ENCODE data around the gene SLC12A3.

SLC12A3 gene

GRCh38 chr16:56864960-56865359 is at the start of gene SLC12A3:
Gene SLC12A3, plus strand, starts transcription at chr16:56865207. Its CDS starts 29 bp downstream, at chr16:56865236.
- no peak for DNase-seq (ENCODE audit: low read depth in 3 of 3)

GRCh38 chr16:56815721-56816120 is 49.3 kb upstream of the SLC12A3 start:
- no peak for DNase-seq (ENCODE audit: low read depth in 3 of 3)

- no peak for DNase-seq (ENCODE audit: low read depth in 3 of 3)
These were observed 48.0 kb upstream of the SLC12A3 start for GRCh38 chr16:56817056-56817455.

GRCh38 chr16:56817938-56818337 is 47.1 kb upstream of the SLC12A3 start:
- no peak for DNase-seq (ENCODE audit: low read depth in 3 of 3)

GRCh38 chr16:56823081-56823733 is 41.8 kb upstream of the SLC12A3 start:
- DNase-seq (ENCODE audit: low read depth in 3 of 3): no peak

- DNase-seq (ENCODE audit: low read depth in 3 of 3): no peak
These were observed 40.7 kb upstream of the SLC12A3 start for GRCh38 chr16:56824331-56824730.

- no peak for DNase-seq (ENCODE audit: low read depth in 3 of 3)
These were observed 40.2 kb upstream of the SLC12A3 start for GRCh38 chr16:56824804-56825203.

- DNase-seq (ENCODE audit: low read depth in 3 of 3): no peak
These were observed 39.2 kb upstream of the SLC12A3 start for GRCh38 chr16:56825826-56826225.

- no peak for DNase-seq (ENCODE audit: low read depth in 3 of 3)
These were observed 36.4 kb upstream of the SLC12A3 start for GRCh38 chr16:56828647-56829046.

GRCh38 chr16:56830669-56831068 is 34.3 kb upstream of the SLC12A3 start:
- DNase-seq (ENCODE audit: low read depth in 3 of 3): no peak

GRCh38 chr16:56832768-56833167 is 32.2 kb upstream of the SLC12A3 start:
- DNase-seq (ENCODE audit: low read depth in 3 of 3): no peak

- DNase-seq (ENCODE audit: low read depth in 3 of 3): no peak
These were observed 31.6 kb upstream of the SLC12A3 start for GRCh38 chr16:56833243-56833970.

- DNase-seq (ENCODE audit: low read depth in 3 of 3): no peak
These were observed 29.7 kb upstream of the SLC12A3 start for GRCh38 chr16:56835320-56835719.

GRCh38 chr16:56836410-56837230 is 28.4 kb upstream of the SLC12A3 start:
- no peak for DNase-seq (ENCODE audit: low read depth in 3 of 3)

- no peak for DNase-seq (ENCODE audit: low read depth in 3 of 3)
These were observed 26.2 kb upstream of the SLC12A3 start for GRCh38 chr16:56838622-56839337.

GRCh38 chr16:56841233-56841632 is 23.8 kb upstream of the SLC12A3 start:
- DNase-seq (ENCODE audit: low read depth in 3 of 3): no peak

GRCh38 chr16:56841659-56842058 is 23.3 kb upstream of the SLC12A3 start:
- DNase-seq (ENCODE audit: low read depth in 3 of 3): no peak

GRCh38 chr16:56842133-56842532 is 22.9 kb upstream of the SLC12A3 start:
- no peak for DNase-seq (ENCODE audit: low read depth in 3 of 3)

GRCh38 chr16:56844056-56844455 is 21.0 kb upstream of the SLC12A3 start:
- DNase-seq (ENCODE audit: low read depth in 3 of 3): no peak

- no peak for DNase-seq (ENCODE audit: low read depth in 3 of 3)
These were observed 17.7 kb upstream of the SLC12A3 start for GRCh38 chr16:56847173-56847910.

Data from stimulated activated CD4-positive, alpha-beta T cell treated with anti-CD3 and anti-CD28 coated beads, TNF-alpha, amount 100 ng/mL, for 4 hours (primary cell).